Left cardiac atrium (tissue), 4 donors: ENCODE data around the gene AMBRA1. TPM values are rescaled to one million over a fixed set of nuclear protein-coding genes. Genes with fewer than 3 reads are reported as not detected.

ENCODE experiments used
- ATAC-seq, 2 donors: fragments of 200-7000 bp; cut with Tn5 transposase; one replicate each; pipeline ENCODE4 v1.9.1; 2020; ENCODE audit warnings: mild to moderate bottlenecking in 2 of 2, moderate library complexity in 2 of 2
- DNase-seq: peaks from one replicate; pipeline ENCODE4 v3.0.0-alpha.2; 2020
- intact Hi-C, 2 donors: fragments of 100-400 bp; cut with DNase I; formaldehyde crosslinking; loops; one replicate each; pipeline versions ENCODE4 v1.14.1 to v1.15.1; 2022 to 2023
- total RNA-seq, 2 donors: library from RNA; stranded (reverse); fragmentation: NEBNext Ultra II Directional; extraction: Animal tissue kit (Norgen Biotek cat#: 25700); gene quantifications; one replicate each; pipeline ENCODE4 v1.2.1, GENCODE V29; 2021
- donor health status: DM: no; HTN: yes; CAD: no.
- donor health status: DM: no; HTN: yes; CAD: no; lungs with severe emphysema.
- donor health status: DM: yes; HTN: yes; CAD: no.
- donor health status: Dilated cardiomyopathy.

Gene AMBRA1
- total RNA-seq, 2 donors from 2014 or later: 14.9 to 20.1 TPM

DNA sequence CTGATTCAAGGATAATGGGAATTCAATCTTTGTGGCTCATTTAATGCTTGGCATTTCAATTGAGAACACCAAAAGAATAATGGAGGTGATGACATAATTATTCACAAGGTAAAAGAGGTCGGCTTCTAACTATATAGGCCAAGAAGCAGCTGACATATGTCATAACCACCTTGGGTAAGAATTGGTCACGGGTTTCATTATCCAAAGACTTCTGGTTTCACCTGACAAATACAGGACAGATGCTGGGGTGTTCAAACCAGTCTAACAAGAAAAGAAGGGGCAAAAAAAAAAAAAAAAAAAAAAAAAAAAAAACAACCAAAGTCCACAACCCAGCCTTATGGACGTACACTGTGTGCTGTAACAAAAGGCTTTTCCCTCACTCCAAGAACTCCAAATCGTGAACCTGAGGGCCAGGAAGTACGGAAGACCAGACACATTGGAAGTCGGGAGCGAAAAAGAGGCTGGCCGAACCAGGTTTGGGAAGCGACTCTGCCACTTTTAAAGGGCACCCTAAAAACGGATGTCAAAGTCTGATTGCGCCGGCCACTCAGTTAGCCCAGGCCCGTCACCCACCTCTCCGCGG, 22.8 kb upstream of the AMBRA1 start:
- no peak for ATAC-seq
- intact Hi-C loops: no loop called here

DNA sequence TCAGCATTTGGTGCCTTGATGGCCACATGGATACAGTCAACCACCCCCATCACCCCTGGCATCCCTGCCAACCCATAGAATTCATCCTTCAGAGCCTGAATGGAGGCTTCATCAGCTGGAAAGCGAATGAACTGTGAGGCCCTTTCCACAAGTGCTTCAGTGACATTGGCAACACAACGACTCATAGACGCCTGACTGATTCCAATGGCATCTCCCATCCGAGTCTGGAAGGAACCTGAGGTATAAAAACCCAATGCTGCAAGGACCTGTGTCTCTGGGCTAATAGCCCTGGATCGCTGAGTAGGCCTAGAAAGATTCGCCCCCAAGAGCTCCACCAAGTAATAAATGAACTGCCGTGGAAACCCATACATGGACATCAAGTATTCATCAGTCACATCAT, 21.9 kb upstream of the AMBRA1 start:
- intact Hi-C loops: no loop called here
- DNase-seq: no peak
- ATAC-seq: no peak

More for the DNA sequence above, 22.8 kb upstream of the AMBRA1 start:
- no peak for DNase-seq

DNA sequence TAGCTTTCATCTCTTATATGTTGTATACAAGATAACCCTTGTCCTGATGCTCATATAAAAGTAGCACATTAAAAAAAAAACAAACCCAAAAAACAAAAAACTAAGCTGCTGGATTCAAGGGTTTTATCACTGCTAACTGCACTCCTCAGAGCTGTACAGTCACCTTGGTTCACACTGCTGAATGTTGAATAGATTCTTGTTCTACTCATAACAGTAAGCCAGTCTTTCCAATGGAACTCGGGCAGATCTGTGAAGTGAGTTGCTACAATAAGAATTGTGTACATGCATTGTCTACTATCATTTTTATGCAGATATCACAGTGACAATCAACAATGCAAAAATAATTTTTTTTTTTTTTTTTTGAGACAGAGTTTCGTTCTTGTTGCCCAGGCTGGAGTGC, 18.5 kb upstream of the AMBRA1 start:
- ATAC-seq (no peak), DNase-seq (no peak)
- intact Hi-C loops: no loop called here

DNA sequence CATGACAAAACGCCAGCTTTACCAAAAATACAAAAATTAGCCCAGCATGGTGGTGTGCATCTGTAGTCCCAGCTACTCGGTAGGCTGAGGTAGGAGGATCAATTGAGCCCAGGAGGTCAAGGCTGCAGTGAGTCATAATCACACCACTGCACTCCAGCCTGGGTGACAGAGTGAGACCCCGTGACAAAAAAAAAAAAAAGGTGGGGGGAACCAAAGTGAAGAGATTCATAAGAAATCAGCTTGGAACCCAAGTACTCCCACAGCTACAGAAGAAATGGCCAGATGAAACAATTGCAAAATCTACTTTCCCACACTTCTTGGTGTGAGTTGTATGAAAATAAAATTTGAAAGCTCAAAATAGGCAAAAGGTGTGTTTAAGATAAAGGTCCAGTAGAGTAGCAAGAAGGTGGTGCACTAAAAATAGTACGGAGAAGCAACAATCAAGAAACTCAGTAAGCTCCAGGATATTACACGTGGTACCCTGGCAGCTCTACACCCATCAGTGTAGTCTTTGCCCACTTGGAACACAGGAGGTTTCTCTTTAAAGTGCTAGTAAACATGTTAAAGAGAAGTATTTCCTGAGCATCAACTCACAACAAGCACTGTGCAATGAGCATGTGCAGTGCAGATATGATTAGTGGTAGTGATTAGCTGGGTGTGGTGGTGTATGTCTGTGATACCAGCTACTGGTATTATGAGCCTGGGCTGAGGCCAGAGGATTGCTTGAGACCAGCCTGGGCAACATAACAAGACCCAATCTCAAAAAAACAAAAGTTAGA, 17.9 kb upstream of the AMBRA1 start:
- intact Hi-C loops: no loop called here
- ATAC-seq (peak; percentile 43 to 50), DNase-seq (no peak)

DNA sequence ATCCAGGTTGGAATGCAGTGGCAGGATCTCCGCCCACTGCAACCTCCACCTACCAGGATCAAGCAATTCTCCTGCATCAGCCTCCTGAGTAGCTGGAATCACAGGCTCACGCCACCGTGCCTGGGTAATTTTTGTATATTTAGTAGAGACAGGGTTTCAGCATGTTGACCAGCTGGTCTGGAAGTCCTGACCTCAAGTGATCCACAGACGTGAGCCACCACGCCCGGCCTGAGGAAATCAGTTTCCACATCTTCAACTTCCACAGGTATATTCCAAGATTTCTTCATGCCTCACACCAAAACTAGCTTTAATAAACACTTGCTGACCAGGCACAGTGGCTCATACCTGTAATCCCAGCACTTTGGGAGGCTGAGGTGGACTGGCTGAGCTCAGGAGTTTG, 15.6 kb upstream of the AMBRA1 start:
- DNase-seq (no peak), ATAC-seq (no peak)
- intact Hi-C loops: no loop called here

DNA sequence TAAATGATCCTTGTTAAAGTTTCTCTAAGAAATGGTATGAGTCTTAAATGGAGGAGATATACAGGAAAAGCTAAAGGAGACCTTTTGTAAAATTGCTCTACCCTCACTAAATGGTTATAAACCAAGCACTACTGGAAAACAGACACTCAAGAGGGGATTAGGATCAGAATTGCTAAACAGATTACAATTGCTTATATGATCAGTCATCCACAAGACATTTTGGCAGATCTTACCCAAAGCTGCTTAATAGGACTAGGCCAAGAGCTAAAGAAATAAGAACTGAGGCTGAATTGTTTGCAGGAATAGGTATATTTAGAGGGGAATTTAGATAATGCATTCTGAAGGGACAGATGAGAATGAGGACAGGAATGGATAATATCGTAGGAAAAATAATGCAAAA, 13.7 kb upstream of the AMBRA1 start:
- ATAC-seq (no peak), DNase-seq (no peak)
- intact Hi-C loops: no loop called here

DNA sequence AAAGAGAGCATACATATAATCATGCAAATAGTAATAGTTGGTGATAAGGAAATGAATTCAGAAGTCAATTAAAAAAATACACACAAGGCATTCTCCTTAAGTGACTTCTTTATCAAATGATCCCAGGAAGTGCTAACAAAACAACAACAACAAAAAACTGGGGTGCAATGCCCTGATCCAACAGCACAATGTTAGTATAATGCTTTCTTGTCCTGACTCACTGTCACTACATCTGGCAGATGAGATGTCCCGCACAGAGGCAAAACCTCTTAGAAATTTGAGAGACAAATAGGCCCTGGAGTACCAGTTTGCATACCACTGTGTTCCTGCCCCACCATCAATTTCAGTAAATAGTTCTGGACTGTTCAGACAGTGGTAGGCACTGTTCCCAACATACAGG, 11.0 kb upstream of the AMBRA1 start:
- DNase-seq: no peak
- no peak for ATAC-seq
- intact Hi-C loops: no loop called here

DNA sequence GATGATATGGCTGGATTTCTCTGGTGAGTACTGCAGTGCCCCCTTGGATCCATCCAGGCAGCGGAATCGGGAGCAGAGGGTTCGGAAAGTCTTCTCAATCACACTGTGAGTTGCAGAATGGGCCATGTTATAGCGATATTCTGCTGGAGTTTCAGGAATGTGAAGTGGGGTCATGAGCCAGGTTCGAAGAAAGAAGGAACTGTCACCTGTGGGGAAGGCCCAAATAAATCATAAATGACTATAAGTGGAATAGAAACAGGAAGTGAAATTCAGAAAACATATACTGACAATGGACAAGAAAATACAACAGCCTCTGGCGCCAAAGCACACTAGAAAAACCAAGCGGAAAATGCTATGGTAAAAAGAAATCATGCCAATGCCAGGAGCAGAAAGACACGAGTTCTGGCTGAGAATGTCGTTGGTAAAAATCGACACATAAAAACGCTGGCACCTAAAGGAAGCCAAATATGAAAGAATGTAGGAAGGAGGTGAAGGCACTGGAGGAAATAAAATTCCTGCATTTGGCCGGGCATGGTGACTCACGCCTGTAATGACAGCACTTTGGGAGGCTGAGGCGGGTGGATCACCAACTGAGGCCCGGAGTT, 10.0 kb upstream of the AMBRA1 start:
- intact Hi-C loops: no loop called here
- DNase-seq: no peak
- no peak for ATAC-seq

DNA sequence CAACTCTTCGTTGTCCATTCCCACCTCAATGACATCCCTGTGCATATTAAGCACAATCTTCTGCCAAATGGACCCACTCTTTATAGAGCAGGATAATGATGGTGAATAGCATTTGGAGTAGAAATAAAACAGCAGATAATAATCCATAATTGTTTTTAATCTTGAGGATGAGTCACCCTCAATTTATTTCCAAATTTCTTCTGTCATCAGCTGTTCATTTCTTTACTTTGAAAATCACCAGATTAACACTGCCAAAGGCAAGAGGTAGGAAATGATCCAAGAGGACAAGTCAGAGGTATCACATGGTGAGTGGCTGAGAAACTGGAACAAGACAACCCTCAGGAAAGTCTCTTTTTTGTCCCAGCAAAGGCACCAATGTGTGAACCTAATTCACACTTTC, 7.3 kb upstream of the AMBRA1 start:
- peak in 1 of 2 donors; percentile 57 for ATAC-seq
- intact Hi-C loops: no loop called here
- DNase-seq: no peak

DNA sequence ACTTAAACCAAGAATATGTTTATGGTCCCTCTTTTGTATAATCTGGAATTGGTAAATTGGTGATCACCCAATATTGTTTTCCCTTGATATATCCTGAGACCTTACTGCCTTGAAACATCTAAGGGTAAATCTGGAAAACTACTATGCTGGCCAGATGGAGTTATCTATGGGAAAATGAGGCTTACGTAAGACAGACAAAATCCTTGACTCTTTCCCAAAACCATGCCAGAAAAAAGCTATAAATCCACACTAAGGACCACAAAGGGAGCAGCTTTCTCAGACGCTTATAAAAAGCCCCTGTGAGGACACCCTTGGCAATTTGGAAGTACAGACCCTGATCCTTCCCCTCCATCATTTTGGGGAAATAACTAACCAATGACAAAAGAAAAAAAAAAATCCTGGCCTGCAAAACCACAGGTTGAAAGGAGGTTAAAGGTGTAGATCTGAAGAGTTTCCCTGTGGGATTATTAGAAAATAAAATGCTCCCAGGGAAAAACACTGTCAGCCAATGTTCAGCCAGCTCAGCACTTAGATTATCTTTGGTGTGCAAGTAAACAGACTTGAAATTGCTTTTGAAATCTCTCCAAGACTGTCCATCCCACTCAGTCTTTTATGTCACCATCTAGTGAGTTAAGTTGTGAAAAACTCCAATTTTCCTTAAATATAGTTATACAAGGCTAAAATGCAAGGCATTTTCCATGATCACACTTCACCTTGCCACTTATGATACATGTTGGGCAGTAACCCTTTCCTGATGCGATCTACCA, 6.6 kb upstream of the AMBRA1 start:
- ATAC-seq (peak in 1 of 2 donors; percentile 11), DNase-seq (no peak)
- intact Hi-C loops: no loop called here

DNA sequence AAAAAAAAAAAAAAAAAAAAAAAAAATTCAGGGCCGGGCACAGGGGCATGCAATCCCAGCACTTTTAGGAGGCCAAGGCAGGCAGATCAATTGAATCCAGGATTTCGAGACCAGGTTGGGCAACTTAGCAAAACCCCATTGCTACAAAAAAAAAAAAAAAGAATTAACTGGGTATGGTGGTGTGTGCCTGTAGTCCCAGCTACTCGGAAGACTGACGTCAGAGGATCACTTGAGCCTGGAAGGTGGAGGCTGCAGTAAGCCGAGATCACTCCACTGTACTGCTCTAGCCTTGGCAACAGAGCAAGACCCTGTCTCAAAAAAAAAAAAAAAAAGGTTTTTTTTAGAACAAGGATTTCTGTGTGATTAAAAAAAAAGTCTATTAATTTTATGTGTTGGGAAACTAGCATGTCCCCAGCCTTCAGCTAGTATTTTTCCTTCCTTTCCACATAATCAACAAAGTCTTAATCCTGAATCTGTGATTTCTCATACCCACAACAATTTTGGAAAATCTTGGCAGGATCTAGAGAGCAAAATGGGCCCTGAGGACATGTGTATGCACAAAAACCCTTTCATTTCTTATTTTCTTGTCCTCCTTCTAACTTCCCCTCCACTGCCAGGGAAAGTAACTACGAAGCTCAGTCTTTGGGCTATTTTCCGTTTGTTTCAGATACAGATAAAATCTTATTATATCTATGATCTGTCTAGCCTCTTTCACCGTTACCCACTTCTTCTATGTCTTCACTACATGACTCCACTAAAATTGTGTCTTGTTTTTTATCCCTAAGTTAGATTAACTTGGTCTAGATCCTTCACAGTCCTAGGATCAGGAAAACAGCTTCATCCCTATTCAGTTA, 5.7 kb upstream of the AMBRA1 start:
- DNase-seq (no peak), ATAC-seq (peak; percentile 68 to 71)
- intact Hi-C loops: no loop called here

DNA sequence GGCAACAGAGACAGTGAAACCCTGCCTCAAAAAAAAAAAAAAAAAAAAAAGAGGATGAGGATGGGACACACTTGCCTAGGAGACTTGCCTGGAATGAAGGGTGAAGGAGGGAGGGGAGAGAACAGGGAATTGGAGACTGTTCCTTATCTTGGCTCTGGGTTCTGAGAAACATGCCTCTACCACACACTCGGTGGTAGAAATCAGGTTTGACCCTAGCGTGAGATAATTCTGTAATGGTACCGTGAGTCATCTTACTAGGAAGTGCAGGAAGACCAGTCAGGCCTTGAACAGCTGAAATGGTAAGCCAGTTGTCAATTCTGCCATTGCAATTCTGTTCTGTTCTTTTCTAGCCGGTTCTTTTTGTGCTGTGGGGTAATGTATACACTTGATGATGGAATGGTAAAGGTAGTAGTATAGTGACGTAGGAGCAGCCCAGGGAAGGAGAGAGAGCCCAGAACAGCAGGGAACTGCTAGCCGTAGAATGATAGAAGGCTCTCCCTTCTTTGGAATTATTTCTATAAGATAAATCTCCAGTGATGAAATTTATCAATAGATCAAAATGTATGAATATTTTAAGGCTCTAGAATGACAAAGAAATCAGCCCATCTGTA, 3.9 kb upstream of the AMBRA1 start:
- ATAC-seq: no peak
- no peak for DNase-seq
- intact Hi-C loops: no loop called here

DNA sequence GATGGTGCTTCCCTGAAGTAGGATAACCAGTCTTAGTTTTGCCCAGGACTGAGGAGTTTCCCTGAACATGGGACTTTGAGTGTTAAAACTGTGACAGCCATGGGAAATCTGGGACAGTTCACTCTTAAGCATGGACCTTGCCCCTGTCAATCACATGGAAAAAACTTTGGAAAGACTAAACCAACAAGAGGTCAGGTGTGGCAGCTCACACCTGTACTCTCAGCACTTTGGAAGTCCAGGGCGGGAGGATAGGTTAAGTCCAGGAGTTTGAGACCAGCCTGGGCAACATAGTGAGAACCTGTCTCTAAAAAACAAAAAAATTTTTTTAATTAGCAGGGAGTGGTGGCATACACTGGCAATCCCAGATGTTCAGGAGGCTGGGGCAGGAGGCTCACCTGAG, 3.3 kb upstream of the AMBRA1 start:
- intact Hi-C loops: no loop called here
- ATAC-seq (no peak), DNase-seq (no peak)

DNA sequence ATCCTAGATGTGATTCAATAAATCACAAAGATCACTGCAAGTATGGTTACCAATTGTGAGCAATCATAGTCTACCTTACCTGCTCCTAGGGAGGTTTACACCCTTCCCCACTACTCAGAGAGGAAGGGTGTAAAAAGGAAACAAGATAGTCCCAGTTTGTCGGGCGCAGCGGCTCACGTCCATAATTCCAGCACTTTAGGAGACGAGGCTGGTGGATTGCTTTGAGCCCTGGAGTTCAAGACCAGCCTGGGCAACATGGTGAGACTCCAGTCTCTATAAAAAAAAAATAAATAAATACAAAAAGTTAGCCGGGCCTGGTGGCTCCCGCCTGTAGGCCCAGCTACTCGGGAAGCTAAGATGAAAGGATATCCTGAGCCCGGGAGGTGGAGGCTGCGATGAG, 962 bp upstream of the AMBRA1 start:
- ATAC-seq (no peak), DNase-seq (no peak)
- intact Hi-C loops: loop anchor here in 1 of 2 donors (5.0 kb wide), 1 partner anchor 37 kb away; no protein-coding TSS in a partner anchor

DNA sequence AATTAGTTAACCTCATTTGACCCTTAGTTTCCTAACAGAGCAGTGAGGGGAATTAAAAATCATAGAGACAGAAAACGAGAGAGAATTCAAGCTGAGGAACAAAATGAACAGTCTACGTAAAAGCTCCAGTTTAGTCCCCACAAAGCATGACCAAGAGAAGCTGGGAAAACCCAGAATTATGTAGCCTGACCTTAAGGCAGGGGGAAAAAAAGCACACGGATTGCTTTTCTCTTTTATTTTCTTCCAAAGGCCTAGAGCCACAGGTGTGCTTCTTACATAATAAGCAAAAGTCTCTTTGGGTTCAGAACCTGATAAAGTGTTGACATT, 514 bp upstream of the AMBRA1 start:
- DNase-seq (no peak), ATAC-seq (no peak)
- intact Hi-C loops: loop anchor here in 1 of 2 donors (5.0 kb wide), 1 partner anchor 37 kb away; no protein-coding TSS in a partner anchor

DNA sequence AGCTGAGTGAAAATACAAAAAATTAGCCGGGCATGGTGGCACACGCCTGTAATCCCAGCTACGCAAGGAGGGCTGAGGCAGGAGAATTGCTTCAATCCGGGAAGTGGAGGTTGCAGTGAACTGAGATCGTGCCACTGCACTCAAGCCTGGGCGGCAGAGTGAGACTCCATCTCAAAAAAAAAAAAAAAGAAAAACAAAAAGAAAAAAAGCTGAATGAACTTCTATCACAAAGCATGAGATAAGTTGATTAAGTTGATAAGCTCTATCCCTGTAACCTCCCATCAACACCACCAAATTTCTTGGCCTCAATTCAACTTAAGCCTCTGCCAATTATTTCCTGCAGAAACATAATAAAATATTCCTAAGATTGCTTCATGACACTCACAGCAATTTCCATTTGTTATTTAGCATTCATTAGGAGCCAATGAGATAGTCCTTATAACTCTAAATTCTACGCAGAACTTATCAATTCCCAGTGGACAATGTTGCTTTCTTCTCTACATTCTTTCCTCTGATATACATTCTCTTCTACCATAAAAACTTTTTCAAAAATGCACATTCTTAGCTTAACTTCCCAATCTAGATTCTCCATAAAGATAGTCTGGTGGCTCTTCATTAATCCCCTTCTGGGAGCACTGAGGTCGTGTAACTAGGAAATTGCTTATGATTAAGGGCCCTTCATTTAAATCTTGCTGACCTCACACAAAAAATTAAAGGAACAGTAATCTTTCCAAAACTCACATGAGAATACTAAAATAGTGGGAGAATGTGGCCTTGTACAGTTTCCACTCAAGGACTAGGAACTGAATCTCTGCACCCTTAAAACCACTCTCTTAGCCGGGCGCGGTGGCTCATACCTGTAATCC, 2.9 kb downstream of the AMBRA1 start:
- ATAC-seq (no peak), DNase-seq (no peak)
- intact Hi-C loops: loop anchor here in 1 of 2 donors (5.0 kb wide), 1 partner anchor 34 kb away; no protein-coding TSS in a partner anchor

DNA sequence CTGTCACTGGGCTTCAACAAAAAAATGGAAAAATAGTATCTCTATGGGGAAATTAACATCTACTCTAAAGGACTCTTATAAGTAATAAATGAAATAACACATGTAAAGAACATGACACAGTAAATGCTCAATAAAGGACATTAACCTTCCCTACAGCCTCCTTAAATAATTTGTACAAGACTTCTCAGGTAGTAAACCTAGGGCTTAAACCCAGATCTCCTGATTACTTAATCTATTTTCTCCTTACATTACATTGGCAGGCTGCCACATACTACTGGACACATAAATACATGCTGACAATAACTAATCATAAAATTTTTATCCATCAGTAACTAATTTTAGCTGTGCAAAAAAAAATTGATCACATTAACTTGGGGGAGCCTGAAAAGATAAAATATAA, 4.9 kb downstream of the AMBRA1 start:
- intact Hi-C loops: no loop called here
- ATAC-seq (no peak), DNase-seq (no peak)

DNA sequence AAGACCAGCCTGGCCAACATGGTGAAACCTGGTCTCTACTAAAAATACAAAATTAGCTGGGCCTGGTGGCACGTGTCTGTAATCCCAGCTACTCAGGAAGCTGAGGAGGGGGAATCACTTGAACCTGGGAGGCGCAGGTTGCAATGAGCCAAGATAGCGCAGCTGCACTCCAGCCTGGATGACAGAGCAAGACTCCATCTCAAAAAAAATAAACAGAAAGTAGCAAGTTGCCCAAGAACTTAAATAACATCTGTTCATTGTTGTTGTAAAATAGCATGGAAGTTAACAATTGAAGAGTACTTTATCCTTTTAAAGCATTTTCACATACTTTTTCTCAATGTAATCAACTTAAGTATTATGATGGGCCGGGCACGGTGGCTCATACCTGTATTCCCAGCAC, 5.7 kb downstream of the AMBRA1 start:
- no peak for ATAC-seq
- intact Hi-C loops: no loop called here
- no peak for DNase-seq
